Stimulated activated CD4-positive, alpha-beta T cell treated with anti-CD3 and anti-CD28 coated beads, Interleukin-12 subunit alpha, Interleukin-12 subunit beta, amount 100 ng/mL, for 48 hours (primary cell): ENCODE results near the gene FZD4.
"Not testable (repeated sequence)": the region's sequence is repeated elsewhere in the genome, so short reads cannot be mapped to it uniquely, and the experiment has no call there.

Experiments used
- DNase-seq, 3 donors: peaks; one replicate each; pipeline ENCODE4 v3.0.0-alpha.2; 2020; ENCODE audit warnings: low read depth in 2 of 3, low spot score in 1 of 3

FZD4 gene

GRCh38 chr11:86977441-86978050 lies 22.4 kb upstream of the FZD4 start:
- no peak for DNase-seq

DNA sequence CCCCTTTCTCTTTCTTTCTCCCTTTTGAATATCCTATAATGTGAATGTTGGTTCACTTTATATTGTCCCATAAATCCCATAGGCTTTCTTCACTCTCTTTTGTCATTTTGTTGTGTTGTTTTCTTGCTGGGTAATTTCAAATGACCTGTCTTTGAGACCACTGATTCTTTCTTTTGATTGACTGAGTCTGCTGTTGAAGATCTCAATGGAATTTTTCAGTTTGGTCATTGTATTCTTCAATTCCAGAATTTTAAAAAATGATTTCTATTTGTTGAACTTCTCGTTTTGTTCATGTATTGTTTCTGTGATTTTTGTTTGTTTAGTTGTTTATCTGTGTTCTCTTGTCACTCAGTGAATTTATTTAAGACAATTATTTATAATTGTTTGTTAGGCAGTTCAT lies 17.5 kb upstream of the FZD4 start:
- no peak for DNase-seq

DNA sequence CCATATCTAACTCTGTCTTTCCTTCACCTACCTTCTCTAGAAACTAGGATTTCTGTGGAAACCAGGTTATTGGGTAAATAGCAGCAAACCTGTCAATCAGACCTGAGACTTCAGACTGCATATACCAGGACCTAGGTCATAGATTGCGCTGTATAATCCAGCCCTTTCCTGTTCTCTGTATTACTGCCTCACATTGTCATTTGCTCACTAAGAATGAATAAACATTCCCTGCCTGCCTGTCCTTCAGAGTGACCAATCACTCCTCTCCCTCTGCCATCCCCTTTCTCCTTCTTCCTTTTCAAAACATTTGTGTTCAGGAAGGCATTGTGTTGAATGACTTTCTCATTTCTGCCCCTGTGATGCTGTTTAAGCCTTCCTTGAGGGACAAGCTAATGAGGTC lies 14.1 kb upstream of the FZD4 start:
- no peak for DNase-seq

DNA sequence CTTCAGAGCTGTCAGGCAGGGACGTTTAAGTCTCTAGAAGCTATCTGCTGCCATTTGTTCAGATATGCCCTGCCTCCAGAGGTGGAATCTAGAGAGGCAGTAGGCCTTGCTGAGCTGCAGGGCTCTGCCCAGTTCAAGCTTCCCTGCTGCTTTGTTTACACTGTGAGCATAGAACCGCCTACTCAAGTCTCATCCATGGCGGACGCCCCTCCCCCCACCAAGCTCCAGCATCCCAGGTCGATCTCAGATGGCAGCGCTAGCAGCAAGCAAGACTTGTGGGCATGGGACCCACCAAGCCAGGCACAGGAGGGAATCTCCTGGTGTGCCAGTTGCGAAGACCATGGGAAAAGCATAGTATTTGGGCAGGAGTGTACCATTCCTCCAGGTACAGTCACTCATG lies 12.4 kb upstream of the FZD4 start:
- not testable (repeated sequence) for DNase-seq

DNA sequence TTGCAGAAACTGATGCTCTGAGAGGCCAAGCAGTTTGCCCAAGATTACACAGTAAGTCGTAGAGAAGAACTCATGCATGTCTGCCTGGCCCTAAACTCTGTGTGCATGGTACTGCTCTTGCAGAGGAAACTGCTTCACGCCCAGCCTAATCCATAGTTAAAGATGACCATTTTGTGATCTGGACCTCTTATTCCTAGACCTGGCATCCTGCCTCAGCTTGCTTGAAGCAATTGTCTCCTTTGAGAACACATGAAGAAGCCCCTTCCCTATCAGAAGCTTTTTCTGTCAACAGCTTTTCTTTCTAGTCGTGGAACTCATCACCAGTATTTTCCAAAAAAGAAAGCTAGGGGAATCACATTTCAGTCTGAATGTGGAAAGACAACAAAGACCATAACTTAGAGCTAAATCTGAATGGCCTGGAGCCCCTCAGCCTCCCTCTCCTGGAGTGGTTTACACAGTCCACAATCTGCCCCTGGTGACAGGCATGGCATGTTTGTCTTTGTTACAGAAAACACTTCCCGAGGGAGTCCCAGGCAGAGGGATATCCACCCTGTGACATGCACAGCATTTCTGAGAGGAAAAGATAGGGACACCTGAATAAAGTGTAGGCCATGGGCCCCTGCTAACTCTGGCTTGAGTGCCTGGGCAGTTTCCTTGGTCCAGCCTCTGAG lies 2.9 kb upstream of the FZD4 start:
- no peak for DNase-seq

- DNase-seq: no peak
These were observed 1.7 kb upstream of the FZD4 start for GRCh38 chr11:86956905-86957195.

DNA sequence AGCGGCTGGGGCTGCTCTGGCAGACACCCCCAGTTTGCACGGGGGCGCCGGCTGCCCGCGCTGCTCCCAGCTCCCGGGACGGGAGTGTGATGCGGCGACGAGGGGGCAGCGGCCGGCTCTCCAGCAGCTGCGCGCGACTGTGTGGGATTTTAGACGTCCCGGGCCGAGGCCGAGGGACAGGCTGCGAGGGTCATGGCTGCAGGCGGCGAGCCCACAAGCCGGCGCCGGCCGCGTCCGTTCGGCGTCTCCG lies 159 bp downstream of the FZD4 start:
- no peak for DNase-seq

DNA sequence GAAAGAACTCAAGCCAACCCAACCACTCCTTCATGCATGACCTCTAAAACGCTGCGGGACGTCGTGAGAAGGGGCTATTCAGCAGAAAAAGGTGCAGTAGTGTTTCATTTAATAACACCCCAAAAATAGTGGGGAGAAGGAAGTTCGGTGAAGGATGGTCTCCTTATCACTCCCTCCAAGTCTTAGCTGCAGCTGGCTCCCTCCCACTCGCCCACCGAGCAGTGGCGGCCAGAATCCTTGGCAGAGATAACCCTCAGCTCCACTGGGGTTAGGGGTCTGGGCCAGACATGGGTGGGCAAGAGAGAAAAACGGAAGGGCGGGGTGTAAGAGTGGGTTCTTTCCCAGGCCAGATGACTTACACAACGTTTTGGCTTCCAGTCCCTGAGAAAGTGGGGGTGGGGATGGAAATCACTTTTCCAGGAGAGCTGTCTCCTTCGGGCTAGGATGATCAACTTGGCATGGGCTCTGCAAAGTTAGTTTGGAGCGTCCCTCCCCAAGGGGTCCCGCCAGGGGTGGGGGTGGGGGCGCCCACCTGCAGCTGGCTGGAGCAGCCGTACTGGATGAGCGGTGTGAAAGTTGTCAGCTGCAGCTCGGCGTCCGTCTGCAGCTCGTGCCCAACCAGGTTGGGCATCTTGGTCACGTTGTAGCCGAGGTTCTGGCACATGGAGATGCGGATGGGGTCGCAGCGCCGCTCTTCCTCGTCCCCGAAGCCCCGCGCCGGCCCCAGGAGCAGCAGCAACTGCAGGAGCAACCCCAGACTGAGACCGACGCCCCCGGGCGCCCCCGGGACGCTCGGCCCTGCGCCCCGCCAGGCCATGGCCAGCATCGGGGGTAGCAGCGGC lies 705 bp downstream of the FZD4 start:
- no peak for DNase-seq

DNA sequence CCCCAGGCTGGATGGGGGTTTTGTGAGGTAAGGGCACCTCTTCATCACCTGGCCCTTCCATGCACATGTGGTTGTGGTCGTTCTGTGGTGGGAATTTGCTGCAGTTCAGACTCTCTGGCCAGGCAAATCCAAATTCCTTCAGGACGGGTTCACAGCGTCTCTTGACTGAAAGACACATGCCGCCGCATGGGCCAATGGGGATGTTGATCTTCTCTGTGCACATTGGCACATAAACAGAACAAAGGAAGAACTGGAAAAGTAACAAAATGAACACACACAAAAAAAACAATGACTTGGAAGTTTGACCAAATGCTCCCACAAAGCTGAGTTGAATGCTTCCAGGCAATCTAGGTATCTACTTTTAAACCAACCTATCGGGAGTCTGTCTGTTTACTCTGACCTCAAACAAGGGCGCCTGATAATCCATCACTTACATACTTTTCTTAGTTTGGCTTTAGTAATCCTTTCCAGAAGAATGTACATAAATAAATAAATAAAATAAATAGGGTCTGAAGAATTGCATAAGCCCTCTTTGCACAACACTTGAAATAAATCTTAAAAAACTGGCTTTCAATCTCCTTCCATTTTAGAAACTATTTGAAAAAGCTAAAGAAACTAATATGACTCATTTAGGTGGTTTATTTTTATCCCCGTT lies 2.8 kb downstream of the FZD4 start:
- no peak for DNase-seq

GRCh38 chr11:86951706-86952105 lies 3.5 kb downstream of the FZD4 start:
- no peak for DNase-seq

DNA sequence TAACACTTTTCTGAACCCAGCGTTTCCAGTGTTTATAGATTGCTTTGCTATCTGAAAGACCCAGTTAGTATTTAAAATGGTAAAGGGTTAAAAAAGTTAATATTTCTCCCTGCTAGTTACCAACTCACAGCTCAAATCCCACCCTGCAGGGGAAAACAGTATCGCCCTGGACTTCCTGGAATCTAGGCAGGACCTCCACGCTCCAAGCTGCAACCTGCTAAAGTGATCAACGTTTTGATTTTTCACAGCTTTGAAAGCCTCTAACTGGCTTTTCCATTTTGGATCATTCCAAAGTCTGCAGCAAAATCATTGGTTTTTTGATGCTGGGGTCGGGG lies 4.6 kb downstream of the FZD4 start:
- DNase-seq: no peak

DNA sequence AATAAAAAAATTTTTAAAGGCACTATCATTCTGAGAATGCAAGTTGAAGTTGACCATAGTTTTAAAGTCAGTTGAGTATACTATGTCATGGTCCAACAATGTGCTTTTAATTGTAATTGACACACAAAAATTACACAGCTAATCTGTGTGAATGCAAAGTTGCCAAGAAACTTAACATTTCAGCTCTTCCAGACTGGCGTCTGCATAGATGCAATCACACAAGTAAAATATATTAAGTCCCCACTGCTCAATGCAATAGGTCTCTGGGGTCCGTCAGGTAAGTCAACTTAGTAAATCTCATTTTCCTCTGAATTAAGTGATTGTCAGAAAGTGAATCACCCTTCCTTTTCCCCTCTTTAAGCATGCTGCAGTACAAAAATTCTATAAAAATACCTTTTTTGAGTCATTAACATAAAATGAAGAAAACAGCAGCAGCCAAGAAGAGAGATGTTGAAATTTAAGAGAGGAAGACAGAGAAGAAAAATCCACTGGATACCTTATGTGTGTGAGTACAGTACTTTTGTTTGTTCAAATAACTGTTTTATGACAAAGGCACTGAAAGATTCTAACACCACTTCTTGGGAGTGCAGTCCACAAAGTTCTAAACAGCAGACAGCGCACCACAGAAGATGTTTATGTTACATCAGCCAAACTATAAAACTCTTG lies 5.1 kb downstream of the FZD4 start:
- DNase-seq: no peak

DNA sequence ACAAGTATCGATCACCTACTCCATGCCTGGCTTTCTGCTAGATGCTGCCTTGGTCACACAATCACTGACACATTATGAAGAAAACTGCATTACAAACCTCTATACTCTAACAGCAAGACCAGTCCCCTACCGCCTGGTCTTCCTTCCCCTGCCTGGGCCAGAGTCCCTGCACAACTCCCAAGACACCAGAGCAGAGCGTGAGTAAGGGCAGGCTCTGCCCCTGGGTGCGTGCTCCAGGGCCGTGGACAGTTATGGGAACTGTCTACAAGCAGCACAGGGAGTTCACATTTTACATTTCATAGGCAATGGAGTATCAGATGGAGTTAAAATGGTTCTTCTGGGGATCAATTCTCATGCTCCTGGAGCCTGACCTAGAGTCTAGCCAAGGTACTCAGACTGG lies 6.5 kb downstream of the FZD4 start:
- DNase-seq: no peak

GRCh38 chr11:86947541-86947940 lies 7.7 kb downstream of the FZD4 start:
- DNase-seq: no peak

- not testable (repeated sequence) for DNase-seq
These were observed 11.7 kb downstream of the FZD4 start for GRCh38 chr11:86943505-86943904.

GRCh38 chr11:86941871-86942599 lies 13.2 kb downstream of the FZD4 start:
- DNase-seq: no peak

GRCh38 chr11:86941077-86941870 lies 13.9 kb downstream of the FZD4 start:
- DNase-seq: no peak

DNA sequence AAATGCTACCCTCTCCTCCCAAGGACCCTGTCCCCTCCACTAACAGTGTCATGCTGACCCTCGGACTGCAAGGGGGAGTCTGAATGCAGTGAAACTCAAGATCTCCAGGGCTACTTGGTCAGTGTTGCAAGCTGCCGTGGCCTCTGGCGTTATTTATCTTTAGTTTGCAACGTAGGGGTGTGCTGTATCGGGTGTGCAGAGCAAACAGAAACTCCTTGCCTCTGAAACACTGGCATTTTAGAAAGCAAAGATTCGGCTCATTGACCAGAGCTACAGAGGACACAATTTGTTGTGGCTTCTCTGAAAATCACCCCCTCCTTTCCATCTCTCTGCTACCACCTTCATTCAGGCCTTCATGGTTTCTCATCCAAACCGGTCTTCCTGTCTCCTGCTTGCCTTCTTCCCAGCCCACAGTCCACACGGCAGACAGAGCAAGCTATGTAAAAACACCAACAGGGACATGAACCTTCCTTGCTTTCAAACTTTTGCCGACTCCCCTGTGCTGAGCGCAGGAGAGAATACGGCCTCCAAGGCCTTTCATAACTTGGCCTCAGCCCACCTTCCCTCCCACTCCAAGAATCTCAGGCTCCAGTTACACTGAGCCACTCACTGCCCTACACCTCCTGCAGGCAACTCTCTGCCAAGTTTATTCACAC lies 14.9 kb downstream of the FZD4 start:
- no peak for DNase-seq

DNA sequence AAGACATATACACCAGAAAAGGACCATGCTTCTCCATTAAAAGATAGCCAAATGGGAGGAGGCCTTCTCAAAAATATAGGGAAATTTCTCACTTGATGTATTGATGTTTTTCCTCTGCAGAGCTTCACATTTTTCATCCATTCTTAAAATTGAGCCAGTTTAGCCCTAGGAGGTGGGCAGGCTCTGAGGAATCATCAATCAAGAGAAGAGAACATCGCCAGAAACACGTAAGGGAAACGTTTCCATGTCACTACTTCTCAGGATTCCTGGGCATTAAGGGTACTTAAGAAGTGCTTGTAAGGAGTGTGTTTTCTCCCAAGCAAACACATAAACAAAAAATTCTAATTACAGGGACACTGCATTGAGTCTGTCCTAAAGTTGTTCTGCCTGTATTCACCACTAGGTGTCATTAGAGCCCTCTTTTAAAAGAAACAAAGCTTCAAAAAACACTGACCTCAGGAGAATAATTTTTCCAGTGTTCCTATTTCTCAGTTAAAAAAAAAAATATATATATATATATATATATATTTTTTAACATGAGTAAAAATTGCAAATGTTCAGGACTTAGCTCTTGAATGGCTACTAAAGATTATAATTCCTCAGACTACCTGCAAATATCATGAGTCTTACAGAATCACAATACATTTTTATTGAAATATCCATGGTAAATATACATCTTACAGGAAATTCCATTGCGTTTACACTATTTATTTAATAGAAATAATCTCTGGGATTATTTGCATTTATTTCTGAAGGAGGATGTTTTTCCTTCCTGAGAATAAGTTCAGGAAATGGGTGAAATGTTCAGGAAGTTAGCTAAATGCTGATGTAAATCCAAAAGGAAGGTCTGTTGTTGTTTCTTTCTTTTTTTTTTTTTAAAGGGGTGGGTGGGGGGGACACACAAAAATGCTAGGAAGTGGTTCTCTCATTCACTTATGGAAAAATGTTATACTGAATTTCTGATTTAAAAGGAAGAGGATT lies 16.0 kb downstream of the FZD4 start:
- DNase-seq: no peak
